ENCODE data around the gene WHRN. TPM values are rescaled to one million over a fixed set of nuclear protein-coding genes. Genes with fewer than 3 reads are reported as not detected.
A peak's percentile ranks its signal among the peaks of the same experiment; 100 is the strongest.

WHRN gene
- total RNA-seq, 1 experiment from 2014 or later = 2.0 TPM

- DNase-seq (ENCODE audit: low read depth) = no peak
Observed at GRCh38 chr9:114425126-114425525, 80.1 kb downstream of the WHRN start.

GRCh38 chr9:114424126-114424525 lies 81.1 kb downstream of the WHRN start:
- DNase-seq (ENCODE audit: low read depth) = no peak

- no peak for DNase-seq (ENCODE audit: low read depth)
Observed at GRCh38 chr9:114423181-114423580, 82.1 kb downstream of the WHRN start.

- DNase-seq (ENCODE audit: low read depth) = no peak
Observed at GRCh38 chr9:114421147-114421546, 84.1 kb downstream of the WHRN start.

GRCh38 chr9:114419796-114420195 lies 85.5 kb downstream of the WHRN start:
- DNase-seq (ENCODE audit: low read depth) = no peak

- no peak for DNase-seq (ENCODE audit: low read depth)
Observed at GRCh38 chr9:114418053-114418452, 87.2 kb downstream of the WHRN start.

- peak; percentile 51 for DNase-seq (ENCODE audit: low read depth)
Observed at GRCh38 chr9:114417511-114417910, 87.8 kb downstream of the WHRN start.

- DNase-seq (ENCODE audit: low read depth) = no peak
Observed at GRCh38 chr9:114416906-114417305, 88.4 kb downstream of the WHRN start.

GRCh38 chr9:114416290-114416689 lies 89.0 kb downstream of the WHRN start:
- DNase-seq (ENCODE audit: low read depth) = no peak

- no peak for DNase-seq (ENCODE audit: low read depth)
Observed at GRCh38 chr9:114414346-114414745, 90.9 kb downstream of the WHRN start.

- no peak for DNase-seq (ENCODE audit: low read depth)
Observed at GRCh38 chr9:114413861-114414301, 91.4 kb downstream of the WHRN start.

- DNase-seq (ENCODE audit: low read depth) = no peak
Observed at GRCh38 chr9:114412048-114412683, 93.1 kb downstream of the WHRN start.

GRCh38 chr9:114411452-114411851 lies 93.8 kb downstream of the WHRN start:
- DNase-seq (ENCODE audit: low read depth) = no peak

- no peak for DNase-seq (ENCODE audit: low read depth)
Observed at GRCh38 chr9:114410910-114411309, 94.4 kb downstream of the WHRN start.

- no peak for DNase-seq (ENCODE audit: low read depth)
Observed at GRCh38 chr9:114409842-114410241, 95.4 kb downstream of the WHRN start.

GRCh38 chr9:114409103-114409780 lies 96.0 kb downstream of the WHRN start:
- DNase-seq (ENCODE audit: low read depth) = peak; percentile 74

GRCh38 chr9:114408645-114409044 lies 96.6 kb downstream of the WHRN start:
- no peak for DNase-seq (ENCODE audit: low read depth)

- DNase-seq (ENCODE audit: low read depth) = no peak
Observed at GRCh38 chr9:114407889-114408288, 97.4 kb downstream of the WHRN start.

GRCh38 chr9:114406441-114406840 lies 98.8 kb downstream of the WHRN start:
- DNase-seq (ENCODE audit: low read depth) = no peak

GRCh38 chr9:114405294-114406034 lies 99.8 kb downstream of the WHRN start:
- peak; percentile 85 for DNase-seq (ENCODE audit: low read depth)

GRCh38 chr9:114404531-114404930 lies 100.7 kb downstream of the WHRN start:
- DNase-seq (ENCODE audit: low read depth) = no peak

GRCh38 chr9:114403153-114403756 lies 102.0 kb downstream of the WHRN start:
- DNase-seq (ENCODE audit: low read depth) = no peak

Data from HT1080 (cell line).